GM18907 (cell line): ENCODE results near the gene GDF9.

ENCODE experiments used
- ATAC-seq: cut with Tn5 transposase; IDR thresholded peaks from one replicate; pipeline ENCODE4 v1.9.1; 2021; ENCODE audit warnings: mild to moderate bottlenecking, moderate library complexity; ENCODE audit not compliant: unreplicated experiment

GDF9 gene

DNA sequence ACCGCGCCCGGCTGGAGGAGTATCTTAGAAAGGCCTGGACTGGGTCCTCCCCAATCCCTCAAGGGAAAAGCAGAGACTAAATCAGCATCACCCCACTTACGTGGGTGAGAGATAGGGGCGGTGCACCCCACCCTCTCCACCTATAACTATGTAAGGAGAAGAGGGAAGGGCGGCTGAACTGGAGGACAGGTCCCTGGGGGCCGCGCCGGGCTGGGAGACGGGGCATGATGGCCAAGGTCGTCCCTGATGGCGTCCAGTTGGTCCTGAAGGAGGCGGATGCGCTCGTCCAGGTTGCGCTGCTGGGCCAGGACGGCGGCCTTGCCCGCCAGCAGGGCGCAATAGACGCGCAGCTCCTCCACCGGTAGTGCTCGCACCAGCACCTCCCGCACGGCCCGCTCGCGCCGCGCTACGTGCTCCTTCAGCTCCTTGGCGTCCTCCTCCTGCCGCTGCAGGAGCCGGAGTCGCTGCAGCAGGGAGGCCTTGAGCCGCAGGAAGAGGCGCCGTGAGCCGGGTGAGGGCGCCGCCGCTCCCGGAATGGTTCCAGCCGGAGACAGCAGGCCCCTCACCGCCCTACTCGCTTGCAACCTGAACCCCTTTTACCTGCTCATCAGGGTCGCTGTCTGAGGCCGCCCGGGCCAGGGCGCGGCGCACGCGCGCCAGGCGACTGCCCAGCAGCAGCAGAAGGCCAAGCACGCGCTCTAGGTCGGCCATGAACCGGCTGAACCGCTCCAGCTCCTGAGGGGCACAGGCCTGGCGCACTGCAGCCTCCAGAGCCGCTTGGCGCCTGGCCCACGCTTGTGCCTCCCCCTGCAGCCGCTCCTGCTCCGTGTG, 43.4 kb downstream of the GDF9 start:
- ATAC-seq: no peak

DNA sequence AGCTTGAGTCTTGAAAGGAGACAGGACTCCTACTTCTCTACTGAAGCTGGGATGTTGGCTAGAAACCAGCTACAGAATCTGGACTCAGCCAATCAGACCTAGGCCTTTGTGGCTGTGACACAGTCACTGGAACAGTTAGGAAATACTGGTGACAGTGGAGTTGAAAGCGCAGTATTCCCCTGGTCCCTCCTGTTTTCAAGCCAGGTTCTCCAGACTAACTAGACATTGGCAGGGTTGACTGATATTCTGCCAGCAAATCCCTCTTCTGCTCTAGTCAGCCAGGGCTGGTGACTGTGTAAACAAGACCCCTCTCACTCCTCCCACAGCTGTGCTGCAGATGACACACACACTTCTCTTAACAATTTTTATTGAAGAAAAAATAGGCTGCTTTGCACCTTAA, 44.5 kb downstream of the GDF9 start:
- ATAC-seq: no peak

DNA sequence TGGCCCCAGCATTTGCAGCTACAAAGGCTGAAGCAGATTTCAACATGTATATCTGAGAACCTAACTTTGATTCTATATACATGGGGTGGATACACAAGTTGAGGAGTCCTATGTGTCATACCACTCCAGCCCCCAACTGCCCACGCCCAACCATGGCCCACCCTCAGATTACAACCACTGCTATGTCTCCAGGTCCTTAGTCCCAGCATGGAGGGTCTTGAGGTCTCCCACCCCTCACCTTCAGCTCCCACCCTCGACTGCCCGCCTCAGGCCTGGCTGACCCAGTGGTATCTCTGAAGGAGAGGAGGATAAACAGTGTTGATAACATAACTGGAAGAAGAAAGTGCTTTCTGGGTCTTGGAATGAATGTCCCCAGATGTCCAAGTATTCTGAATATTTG, 44.9 kb downstream of the GDF9 start:
- ATAC-seq: no peak

DNA sequence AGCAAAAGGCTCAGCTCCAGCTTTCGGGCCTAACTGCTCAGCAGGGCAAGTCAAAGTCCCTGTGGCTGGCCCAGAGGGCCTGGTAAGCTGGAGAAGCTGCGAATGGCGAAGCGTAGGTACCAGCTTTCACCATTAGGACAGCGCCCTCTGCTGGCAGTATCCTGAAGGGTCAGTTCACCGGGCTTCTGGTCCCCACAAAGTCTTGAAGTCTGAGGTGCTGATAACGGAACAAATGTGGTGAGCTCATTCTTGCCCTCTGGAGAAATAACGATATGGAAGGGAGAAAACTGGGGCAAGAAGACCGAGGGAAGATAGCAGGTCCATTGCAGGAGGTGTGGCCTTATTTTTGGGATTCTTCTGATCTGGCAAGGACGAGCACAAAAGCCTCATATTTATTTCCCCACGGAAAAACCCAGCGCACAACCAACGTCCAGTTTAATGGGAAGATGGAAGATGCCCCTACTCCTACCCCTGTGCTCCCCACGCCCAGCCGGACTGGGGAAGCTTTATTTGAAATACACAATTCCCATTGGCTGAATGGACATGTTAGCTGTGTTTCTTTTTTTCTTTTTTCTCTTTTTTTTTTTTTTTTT, 46.0 kb downstream of the GDF9 start:
- ATAC-seq: peak; percentile 79

DNA sequence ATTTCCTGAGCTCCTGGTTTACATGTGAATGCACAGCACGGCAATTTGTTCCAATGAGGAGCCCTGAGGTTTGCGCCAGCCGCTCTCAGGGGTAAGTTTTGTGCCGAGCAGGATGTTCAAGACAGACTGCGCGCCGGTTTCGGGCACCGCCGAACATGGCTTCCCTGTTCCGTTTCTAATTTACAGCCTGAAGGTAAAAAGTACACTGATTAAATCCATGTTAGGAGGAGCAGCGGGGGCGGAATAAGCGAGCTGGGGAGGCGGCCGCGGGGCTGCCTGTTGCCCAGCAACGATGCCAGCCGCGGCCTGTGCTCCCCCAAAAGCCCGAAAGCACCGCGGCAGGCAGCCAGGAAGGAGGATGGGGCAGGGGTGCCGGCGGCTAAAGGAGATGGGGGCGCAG, 46.8 kb downstream of the GDF9 start:
- no peak for ATAC-seq

DNA sequence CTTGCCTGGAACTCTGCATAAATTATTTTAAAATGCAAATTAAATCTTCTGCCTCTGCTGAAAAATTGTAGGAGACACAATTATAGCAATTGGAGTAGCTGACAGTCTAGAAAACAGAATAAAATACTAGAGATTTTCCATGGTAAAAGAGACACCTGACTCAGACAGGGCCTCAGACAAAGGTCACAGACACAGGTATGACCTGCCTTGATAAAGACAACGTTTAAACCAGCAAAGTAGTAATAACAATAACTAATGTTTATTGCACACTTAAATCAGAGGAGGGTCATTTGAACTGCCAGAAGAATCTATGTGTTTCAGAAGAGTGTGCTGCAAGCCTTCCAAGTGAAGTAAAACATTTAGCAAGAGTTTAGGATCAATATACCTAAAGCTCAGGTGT, 49.3 kb downstream of the GDF9 start:
- ATAC-seq: no peak

DNA sequence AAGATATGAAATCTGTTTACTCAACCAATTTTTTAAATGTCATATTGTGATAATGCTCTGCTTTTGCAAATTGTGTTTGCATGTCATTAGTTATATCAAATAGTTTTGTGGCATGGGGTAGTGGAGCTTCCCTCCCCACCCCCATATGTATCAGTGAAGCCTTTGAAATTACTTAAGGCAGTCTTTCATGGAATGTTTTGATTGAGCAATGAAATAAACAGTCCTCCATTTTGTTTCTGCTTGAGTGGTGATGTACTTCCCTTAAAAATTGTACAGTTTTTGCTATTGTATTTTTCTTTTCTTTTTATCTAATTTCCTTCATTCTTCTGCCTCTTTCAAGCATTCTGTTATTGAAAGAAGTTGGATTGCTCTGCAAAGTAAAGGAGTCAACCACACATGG, 49.7 kb downstream of the GDF9 start:
- ATAC-seq: no peak

DNA sequence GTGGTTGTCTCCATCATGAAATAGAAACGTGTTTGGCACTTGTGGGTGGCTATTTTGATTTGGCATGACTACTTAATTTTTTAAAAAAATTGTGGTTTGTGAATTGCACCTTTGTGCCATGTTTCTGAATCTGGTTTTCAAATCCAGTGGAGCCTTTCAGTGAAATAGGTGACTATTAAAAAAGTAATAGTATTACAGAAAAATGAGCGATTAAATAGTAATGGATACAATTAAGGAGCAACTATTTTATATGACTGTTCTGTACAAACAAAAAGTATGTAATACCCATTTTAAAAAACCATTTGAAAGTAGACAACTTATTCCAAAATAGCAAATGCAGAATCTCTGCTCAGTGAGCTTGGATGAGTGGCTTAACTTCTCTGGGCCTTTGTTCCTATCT, 50.2 kb downstream of the GDF9 start:
- ATAC-seq: no peak

DNA sequence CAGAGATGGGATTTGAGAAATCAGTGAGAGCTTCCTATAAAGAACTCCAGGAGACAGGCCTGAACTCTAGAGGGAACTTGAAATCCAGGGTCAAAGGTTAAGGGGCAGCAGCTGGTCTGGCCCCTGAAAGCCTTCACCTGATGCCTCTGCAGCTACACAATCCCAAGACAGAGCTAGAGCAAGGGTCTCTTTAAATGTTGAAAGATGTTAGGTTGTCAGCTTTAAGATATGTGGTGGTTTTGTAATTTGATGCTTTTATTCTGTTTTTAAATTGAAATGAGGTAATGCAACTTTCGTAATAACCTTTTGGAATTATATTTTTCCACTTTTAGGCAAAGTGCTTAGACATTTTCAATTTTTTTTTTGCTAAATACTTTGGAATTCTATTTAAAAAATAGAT, 50.8 kb downstream of the GDF9 start:
- no peak for ATAC-seq

DNA sequence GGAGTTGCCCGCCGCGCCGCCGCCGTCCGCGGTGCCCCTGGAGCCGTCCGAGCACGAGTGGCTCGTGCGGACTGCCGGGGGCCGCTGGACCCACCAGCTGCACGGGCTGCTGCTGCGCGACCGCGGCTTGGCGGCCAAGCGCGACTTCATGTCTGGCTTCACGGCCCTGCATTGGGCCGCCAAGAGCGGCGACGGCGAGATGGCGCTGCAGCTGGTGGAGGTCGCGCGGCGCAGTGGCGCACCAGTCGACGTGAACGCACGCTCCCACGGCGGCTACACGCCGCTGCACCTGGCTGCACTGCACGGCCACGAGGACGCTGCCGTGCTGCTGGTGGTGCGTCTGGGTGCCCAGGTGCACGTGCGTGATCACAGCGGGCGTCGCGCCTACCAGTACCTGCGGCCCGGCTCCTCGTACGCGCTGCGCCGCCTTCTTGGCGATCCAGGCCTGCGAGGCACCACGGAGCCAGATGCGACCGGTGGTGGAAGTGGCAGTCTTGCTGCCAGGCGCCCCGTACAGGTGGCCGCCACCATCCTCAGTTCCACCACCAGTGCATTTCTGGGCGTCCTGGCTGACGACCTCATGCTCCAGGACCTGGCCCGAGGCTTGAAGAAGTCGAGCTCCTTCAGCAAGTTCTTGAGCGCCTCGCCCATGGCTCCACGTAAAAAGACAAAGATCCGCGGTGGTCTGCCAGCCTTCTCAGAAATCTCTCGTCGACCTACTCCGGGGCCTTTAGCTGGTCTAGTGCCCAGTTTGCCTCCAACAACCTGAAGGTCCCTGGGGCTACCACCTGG, 51.6 kb downstream of the GDF9 start:
- ATAC-seq: no peak

DNA sequence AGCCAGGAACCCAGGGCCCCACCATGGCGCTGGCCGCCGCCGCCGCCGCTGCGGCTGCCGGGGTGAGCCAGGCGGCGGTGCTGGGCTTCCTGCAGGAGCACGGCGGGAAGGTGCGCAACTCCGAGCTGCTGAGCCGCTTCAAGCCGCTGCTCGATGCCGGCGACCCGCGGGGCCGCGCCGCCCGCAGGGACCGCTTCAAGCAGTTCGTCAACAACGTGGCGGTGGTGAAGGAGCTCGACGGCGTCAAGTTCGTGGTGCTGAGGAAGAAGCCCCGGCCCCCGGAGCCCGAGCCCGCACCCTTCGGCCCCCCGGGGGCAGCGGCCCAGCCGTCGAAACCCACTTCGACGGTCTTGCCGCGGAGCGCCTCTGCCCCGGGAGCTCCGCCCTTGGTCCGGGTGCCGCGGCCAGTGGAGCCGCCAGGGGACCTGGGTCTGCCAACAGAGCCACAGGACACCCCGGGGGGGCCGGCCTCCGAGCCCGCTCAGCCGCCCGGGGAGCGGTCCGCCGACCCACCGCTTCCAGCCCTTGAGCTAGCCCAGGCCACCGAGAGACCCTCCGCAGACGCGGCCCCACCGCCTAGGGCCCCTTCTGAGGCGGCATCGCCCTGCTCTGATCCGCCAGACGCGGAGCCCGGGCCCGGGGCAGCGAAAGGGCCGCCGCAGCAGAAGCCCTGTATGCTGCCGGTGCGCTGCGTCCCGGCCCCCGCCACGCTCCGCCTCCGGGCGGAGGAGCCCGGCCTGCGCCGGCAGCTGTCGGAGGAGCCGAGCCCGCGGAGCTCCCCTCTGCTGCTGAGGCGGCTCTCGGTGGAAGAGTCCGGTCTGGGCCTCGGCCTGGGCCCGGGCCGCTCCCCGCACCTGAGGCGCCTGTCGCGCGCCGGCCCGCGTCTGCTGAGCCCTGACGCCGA, 52.4 kb downstream of the GDF9 start:
- ATAC-seq: no peak

DNA sequence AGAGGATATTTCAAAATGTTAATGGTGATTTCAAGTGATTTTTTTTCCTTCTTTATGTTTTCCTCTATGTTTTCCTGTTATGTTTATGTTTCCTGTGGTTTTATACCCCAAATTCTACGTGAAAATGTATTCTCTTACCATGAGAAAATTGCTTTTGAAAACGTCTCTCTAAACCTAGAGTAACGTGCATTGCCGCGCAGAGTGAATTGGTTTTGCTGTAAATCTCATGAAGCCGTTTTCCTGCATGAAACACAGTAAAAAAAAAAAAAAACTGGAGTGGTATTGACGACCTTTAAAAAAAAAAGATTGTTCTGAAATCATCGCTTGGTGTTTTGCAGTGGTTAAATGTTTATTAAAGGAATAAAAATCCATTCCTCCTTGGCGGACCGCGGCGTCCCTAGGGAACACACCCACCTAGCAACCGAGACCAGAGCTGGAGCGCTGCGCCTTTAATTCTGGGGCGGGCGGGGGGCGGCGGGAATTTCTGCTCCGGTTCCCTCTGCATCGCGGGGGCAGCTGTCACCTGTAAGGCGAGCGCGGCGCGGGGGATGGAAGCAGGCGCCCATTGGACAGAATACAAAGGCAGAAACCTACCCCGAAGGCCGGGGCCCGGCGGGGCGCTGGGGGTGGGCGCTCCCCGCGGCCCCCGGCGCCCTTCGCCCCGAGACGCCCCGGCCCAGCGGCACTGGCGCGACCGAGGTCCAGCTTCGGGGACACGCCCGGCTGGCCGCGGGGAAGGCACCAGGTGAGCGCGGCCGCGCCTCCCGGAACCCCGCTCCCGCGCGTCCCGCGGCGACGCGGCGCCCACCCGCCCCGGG, 53.3 kb downstream of the GDF9 start, which contains the start of gene SOWAHA:
Gene SOWAHA, plus strand, starts transcription at position 522 of the 818 bp plus-strand sequence. CDS start 320 bp downstream, outside the sequence.
- no peak for ATAC-seq

DNA sequence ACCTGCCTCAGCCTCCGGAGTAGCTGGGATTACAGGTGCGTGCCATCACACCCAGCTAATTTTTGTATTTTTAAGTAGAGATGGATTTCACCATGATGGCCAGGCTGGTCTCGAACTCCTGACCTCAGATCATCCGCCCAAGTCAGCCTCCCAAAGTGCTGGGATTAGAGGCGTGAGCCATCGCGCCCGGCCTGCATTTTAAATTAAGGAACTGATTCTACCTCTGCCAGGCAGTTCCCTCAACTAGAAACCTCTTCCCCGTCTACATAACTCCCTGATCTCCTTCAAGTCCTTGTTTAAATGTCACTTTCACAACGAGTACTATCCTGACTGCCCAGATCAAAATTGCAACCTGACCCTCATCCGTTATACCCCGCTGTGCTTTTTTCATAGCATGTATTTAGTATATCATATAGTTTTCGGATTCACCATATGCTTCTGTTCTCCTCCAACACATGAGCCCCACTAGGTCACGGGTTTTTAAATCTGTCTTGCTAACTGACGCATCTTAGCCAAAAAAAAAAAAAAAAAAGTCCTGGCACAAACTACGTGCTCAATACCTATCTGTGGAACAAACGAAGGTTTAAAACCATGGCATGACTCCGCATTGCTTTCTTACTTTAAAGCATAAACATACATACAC, 54.0 kb downstream of the GDF9 start:
- no peak for ATAC-seq
